NT2/D1 (cell line): ENCODE results near the gene HDAC7.

Experiments
- DNase-seq: peaks from one replicate; pipeline ENCODE4 v3.0.0-alpha.2; 2011; ENCODE audit warnings: low read depth, low spot score
- H3K27me3 ChIP-seq: 2 replicates; pipeline ENCODE4 v1.6.0; 2011; ENCODE audit warnings: mild to moderate bottlenecking; ENCODE audit not compliant: insufficient read length, insufficient read depth
- H3K36me3 ChIP-seq: 2 replicates; pipeline ENCODE4 v1.6.1; 2011; ENCODE audit warnings: mild to moderate bottlenecking, low read length, mixed read lengths; ENCODE audit not compliant: insufficient read depth, insufficient read length
- H3K4me1 ChIP-seq: 2 replicates; pipeline ENCODE4 v1.5.1; 2011; ENCODE audit not compliant: insufficient read depth, insufficient read length
- H3K4me3 ChIP-seq: 2 replicates; pipeline ENCODE4 v1.5.1; 2011; ENCODE audit warnings: low read depth; ENCODE audit not compliant: insufficient read length
- H3K9ac ChIP-seq: 2 replicates; pipeline ENCODE4 v1.6.0; 2011; ENCODE audit warnings: low read depth; ENCODE audit not compliant: insufficient read length
- H3K9me3 ChIP-seq: 2 replicates; pipeline ENCODE4 v1.5.1; 2011; ENCODE audit warnings: mild to moderate bottlenecking, low read length; ENCODE audit not compliant: insufficient read depth
- SUZ12 ChIP-seq: IDR thresholded peaks from 2 replicates; pipeline ENCODE4 v1.6.1; 2011; ENCODE audit not compliant: insufficient read length, insufficient read depth; ENCODE audit errors: extremely low read depth
- YY1 ChIP-seq: IDR thresholded peaks from 2 replicates; pipeline ENCODE4 v1.6.1; 2011; ENCODE audit not compliant: insufficient read length, insufficient read depth
- ZNF274 ChIP-seq: IDR thresholded peaks from 2 replicates; pipeline ENCODE4 v1.6.1; 2011; ENCODE audit warnings: mild to moderate bottlenecking, low read depth, low read length

HDAC7 gene

GRCh38 chr12:47783821-47784819 is 35.6 kb downstream of the HDAC7 start:
- Histone ChIP-seq H3K9me3 (no peaks in the 10 kb centered on the region), H3K4me1 (peaks cover 5% of the 10 kb centered on the region), H3K36me3 (peaks cover 83% of the 10 kb centered on the region), H3K9ac (no peak overlapping the region), H3K4me3 (no peak overlapping the region), H3K27me3 (no peaks in the 10 kb centered on the region)
- TF ChIP-seq YY1 (no peak), SUZ12 (no peak), ZNF274 (no peak)
- DNase-seq: no peak

DNA sequence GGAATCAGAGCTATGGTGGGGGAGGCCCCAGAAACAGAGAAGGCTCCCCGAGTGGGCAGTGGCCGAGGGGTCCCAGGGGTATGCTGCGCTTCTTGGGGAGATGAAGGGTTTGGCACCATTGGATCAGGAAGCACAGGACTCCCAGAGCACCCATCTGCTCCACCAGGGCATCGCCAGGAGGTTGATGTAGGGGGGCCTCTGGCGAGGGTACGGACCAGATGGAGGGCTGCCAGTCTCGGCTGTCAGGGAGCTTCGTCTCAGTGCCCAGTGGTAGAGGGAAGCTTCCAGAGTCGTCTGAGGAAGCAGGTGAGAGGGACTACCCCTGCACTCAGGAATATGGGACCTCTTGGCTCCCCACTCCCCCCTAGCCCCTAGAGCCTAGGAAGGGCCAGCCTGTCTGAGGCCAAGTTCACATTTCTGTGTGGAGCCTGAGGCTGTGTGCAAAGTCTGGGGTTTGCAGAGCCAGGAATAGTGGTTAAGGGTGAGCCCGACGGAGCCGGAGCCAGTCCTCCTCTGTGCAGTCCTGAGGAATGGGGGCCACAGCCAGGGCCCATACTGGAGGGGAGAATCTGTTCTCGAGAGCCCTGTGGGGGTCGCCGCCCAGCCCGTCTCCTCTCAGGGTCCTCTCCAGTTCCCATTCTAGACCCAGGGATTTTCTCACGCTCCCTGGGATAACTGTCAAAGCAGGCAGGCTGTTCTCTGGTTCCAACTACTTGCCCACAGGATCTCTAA is 36.5 kb downstream of the HDAC7 start:
- TF ChIP-seq YY1 (no peak), SUZ12 (no peak), ZNF274 (no peak)
- Histone ChIP-seq H3K9ac (no peak overlapping the region), H3K27me3 (no peaks in the 10 kb centered on the region), H3K9me3 (no peaks in the 10 kb centered on the region), H3K36me3 (peaks cover 73% of the 10 kb centered on the region), H3K4me3 (no peak overlapping the region), H3K4me1 (peaks cover 10% of the 10 kb centered on the region)
- no peak for DNase-seq

- no peak for TF ChIP-seq YY1
- TF ChIP-seq SUZ12: no peak
- TF ChIP-seq ZNF274: no peak
- no peak overlapping the region for H3K9ac ChIP-seq
- H3K4me1 ChIP-seq: peaks cover 13% of the 10 kb centered on the region
- H3K9me3 ChIP-seq: no peaks in the 10 kb centered on the region
- DNase-seq: no peak
- H3K4me3 ChIP-seq: no peak overlapping the region
- H3K27me3 ChIP-seq: no peaks in the 10 kb centered on the region
- H3K36me3 ChIP-seq: peaks cover 65% of the 10 kb centered on the region
Measured at GRCh38 chr12:47782372-47782770, 37.3 kb downstream of the HDAC7 start.

- H3K9me3 ChIP-seq: no peaks in the 10 kb centered on the region
- H3K4me3 ChIP-seq: no peak overlapping the region
- no peak for DNase-seq
- TF ChIP-seq YY1 (no peak), ZNF274 (no peak), SUZ12 (no peak)
- peaks cover 13% of the 10 kb centered on the region for H3K4me1 ChIP-seq
- no peak overlapping the region for H3K9ac ChIP-seq
- no peaks in the 10 kb centered on the region for H3K27me3 ChIP-seq
- peaks cover 59% of the 10 kb centered on the region for H3K36me3 ChIP-seq
Measured at GRCh38 chr12:47781479-47782371, 38.0 kb downstream of the HDAC7 start.

GRCh38 chr12:47779943-47780504 is 39.7 kb downstream of the HDAC7 start:
- Histone ChIP-seq H3K9ac (peak overlapping the region; percentile 18), H3K4me1 (peaks cover 24% of the 10 kb centered on the region), H3K27me3 (peaks cover 5% of the 10 kb centered on the region), H3K36me3 (peaks cover 42% of the 10 kb centered on the region), H3K9me3 (no peaks in the 10 kb centered on the region), H3K4me3 (no peak overlapping the region)
- TF ChIP-seq YY1: no peak
- no peak for TF ChIP-seq ZNF274
- TF ChIP-seq SUZ12: no peak
- no peak for DNase-seq

DNA sequence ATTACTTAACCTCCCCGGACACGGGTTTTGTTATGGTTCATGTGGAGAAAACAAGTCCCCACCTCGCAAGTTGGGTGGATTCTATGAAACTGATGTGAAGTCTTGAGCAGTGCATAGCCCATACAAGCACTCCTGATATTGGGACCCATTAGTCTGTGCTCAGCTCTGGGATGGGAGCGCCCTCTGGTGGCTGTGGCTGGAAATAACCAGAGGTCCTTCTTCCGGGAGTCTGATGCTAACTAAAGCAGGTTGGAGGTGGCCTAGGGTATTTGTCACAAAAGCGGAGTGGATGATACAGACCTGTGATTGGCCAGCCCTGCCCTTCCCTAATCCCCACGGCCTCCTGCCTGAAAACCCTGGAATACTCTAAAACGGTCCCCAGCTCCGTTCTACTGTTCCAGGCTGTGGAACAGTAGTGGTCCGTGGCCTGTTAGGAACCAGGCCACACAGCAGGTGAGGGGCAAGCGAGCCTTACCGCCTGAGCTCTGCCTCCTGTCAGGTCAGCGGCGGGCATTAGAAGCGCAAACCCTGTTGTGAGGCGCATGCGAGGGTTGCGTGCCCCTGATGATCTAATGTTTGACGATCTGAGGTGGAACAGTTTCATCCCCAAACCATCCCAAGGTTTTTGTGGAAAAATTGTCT is 40.3 kb downstream of the HDAC7 start:
- Histone ChIP-seq H3K4me1 (peaks cover 24% of the 10 kb centered on the region), H3K4me3 (no peak overlapping the region), H3K27me3 (peaks cover 10% of the 10 kb centered on the region), H3K36me3 (peaks cover 36% of the 10 kb centered on the region), H3K9me3 (no peaks in the 10 kb centered on the region), H3K9ac (peak overlapping the region; percentile 18)
- TF ChIP-seq ZNF274 (no peak), SUZ12 (no peak), YY1 (no peak)
- DNase-seq: peak; percentile 85
